Measurements from ENCODE around the gene EPSTI1.
A peak's percentile ranks its signal among the peaks of the same experiment; 100 is the strongest.

The EPSTI1 gene

DNA sequence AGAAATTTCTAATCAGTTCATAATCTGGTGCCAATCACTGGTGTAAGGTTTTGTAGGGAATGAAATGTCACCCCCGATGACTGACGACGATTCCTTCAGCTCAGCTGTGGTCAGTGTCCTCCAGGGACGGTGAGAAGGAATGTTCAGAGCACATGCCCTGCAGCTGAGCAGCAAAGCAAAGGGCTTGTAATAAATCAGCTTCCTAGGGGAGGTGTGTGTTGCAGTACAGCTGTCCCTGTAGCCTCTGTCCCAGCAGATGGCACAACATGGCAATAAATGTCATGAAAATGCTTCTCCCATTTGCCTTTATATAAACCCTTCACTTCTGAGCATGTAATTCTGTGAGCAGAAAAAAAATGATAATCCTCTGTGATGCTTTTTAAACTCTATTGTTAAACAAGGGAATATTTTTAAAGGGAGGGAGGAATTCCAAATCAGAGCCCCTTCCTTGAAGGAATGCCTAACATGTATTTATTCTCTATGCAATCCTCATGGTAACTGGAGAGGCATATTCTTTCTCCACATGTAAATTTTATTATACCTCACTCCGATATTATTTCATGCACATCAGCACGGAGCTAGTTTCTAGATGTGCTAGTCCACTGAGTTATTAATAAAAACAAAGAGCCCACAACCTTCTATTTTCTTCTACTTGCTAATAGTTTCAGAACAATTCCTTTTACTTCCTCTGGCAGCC lies 108.1 kb downstream of the EPSTI1 start:
- H3K27ac ChIP-seq (ENCODE audit: low read depth, low read length, poor library complexity, severe bottlenecking) = no peak overlapping the region
- TF ChIP-seq, protein P1, sequence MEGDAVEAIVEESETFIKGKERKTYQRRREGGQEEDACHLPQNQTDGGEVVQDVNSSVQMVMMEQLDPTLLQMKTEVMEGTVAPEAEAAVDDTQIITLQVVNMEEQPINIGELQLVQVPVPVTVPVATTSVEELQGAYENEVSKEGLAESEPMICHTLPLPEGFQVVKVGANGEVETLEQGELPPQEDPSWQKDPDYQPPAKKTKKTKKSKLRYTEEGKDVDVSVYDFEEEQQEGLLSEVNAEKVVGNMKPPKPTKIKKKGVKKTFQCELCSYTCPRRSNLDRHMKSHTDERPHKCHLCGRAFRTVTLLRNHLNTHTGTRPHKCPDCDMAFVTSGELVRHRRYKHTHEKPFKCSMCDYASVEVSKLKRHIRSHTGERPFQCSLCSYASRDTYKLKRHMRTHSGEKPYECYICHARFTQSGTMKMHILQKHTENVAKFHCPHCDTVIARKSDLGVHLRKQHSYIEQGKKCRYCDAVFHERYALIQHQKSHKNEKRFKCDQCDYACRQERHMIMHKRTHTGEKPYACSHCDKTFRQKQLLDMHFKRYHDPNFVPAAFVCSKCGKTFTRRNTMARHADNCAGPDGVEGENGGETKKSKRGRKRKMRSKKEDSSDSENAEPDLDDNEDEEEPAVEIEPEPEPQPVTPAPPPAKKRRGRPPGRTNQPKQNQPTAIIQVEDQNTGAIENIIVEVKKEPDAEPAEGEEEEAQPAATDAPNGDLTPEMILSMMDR (IDR thresholded peaks at IDR 0.05; ENCODE audit: low read length) = 0 out of 2 replicates have a peak, but pooled peaks have one; percentile 8
- no peak for TF ChIP-seq EZH2 (IDR thresholded peaks at IDR 0.05; ENCODE audit: borderline replicate concordance, low read length)

DNA sequence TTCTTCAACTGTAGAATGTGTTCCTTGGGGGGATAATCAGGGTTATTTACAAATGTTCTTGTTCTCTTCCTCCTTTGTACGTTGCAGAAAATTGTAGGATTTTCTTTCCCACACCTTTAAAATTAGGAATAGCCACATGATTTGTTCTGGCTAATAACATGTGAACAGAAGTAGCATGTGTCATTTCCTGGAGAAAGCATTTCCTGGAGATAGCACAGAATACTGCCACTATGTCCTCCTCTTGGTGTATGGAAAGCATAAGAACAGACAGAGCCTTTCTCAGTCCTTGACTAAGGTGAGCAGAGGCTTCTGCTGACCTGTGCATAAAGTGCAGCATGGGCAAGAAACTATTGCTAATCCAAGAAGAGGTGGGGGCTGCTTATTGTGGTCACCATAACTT lies 108.9 kb downstream of the EPSTI1 start:
- Histone ChIP-seq H3K27me3 (ENCODE audit: insufficient read depth, low read length) (no peaks in the 10 kb centered on the region), H2AFZ (ENCODE audit: low read length) (no peak overlapping the region), H3K4me3 (ENCODE audit: low read depth, low read length, poor library complexity, severe bottlenecking) (no peak overlapping the region), H3K36me3 (ENCODE audit: insufficient read depth, low read length) (no peaks in the 10 kb centered on the region), H3F3A (ENCODE audit: insufficient read depth, low read length) (no peaks in the 10 kb centered on the region), H3K79me2 (ENCODE audit: insufficient read depth, low read length) (no peaks in the 10 kb centered on the region), H3K27ac (ENCODE audit: low read depth, low read length, poor library complexity, severe bottlenecking) (no peak overlapping the region), H4K20me1 (ENCODE audit: insufficient read depth, low read length) (no peaks in the 10 kb centered on the region), H3K9me2 (ENCODE audit: low read depth, low read length) (no peaks in the 10 kb centered on the region), H3K4me1 (ENCODE audit: insufficient read depth, low read length, severe bottlenecking) (no peaks in the 10 kb centered on the region), H3K4me2 (ENCODE audit: low read length) (no peak overlapping the region), H3K9ac (ENCODE audit: low read length) (no peak overlapping the region), H3K9me3 (ENCODE audit: low read length) (no peaks in the 10 kb centered on the region)
- TF ChIP-seq EZH2 (IDR thresholded peaks at IDR 0.05; ENCODE audit: borderline replicate concordance, low read length) = no peak
- TF ChIP-seq, protein P1 (IDR thresholded peaks at IDR 0.05; ENCODE audit: low read length) = no peak

More for the DNA sequence above, 108.1 kb downstream of the EPSTI1 start:
- Histone ChIP-seq H3F3A (ENCODE audit: insufficient read depth, low read length) (no peaks in the 10 kb centered on the region), H3K79me2 (ENCODE audit: insufficient read depth, low read length) (no peaks in the 10 kb centered on the region), H3K9me3 (ENCODE audit: low read length) (no peaks in the 10 kb centered on the region), H3K9me2 (ENCODE audit: low read depth, low read length) (no peaks in the 10 kb centered on the region), H2AFZ (ENCODE audit: low read length) (no peak overlapping the region), H3K4me2 (ENCODE audit: low read length) (no peak overlapping the region), H3K36me3 (ENCODE audit: insufficient read depth, low read length) (no peaks in the 10 kb centered on the region), H3K9ac (ENCODE audit: low read length) (no peak overlapping the region), H3K4me1 (ENCODE audit: insufficient read depth, low read length, severe bottlenecking) (no peaks in the 10 kb centered on the region), H3K27me3 (ENCODE audit: insufficient read depth, low read length) (no peaks in the 10 kb centered on the region), H4K20me1 (ENCODE audit: insufficient read depth, low read length) (no peaks in the 10 kb centered on the region), H3K4me3 (ENCODE audit: low read depth, low read length, poor library complexity, severe bottlenecking) (no peak overlapping the region)

DNA sequence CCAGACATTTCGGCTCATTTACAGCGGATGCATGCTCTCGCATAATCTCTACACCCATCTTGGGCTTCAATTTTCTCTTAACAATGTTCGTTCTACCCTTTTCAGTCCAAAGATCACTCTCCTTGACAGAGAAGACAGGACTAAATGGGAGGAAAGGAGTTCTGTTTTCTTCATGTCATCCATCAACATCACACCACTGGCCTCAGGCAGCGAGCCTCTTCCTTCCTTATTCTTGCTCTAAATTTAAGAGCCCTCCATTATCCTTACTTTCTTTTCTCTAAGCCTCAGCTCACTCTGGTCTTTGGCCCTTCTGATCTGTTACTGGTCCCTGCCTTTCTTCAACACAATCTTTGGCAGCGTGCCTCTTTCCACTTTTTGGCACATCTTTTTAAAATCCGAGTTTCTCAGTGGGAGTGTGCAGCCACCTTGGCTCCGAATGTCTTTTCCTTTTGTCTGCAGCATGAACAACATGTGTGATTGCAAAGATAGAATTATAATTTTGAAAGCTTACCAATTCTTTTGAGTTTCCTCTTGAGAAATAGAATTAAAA lies 111.9 kb downstream of the EPSTI1 start:
- Histone ChIP-seq H2AFZ (ENCODE audit: low read length) (no peak overlapping the region), H4K20me1 (ENCODE audit: insufficient read depth, low read length) (no peaks in the 10 kb centered on the region), H3K79me2 (ENCODE audit: insufficient read depth, low read length) (no peaks in the 10 kb centered on the region), H3K27me3 (ENCODE audit: insufficient read depth, low read length) (no peaks in the 10 kb centered on the region), H3K9me3 (ENCODE audit: low read length) (no peaks in the 10 kb centered on the region), H3K36me3 (ENCODE audit: insufficient read depth, low read length) (no peaks in the 10 kb centered on the region), H3K4me3 (ENCODE audit: low read depth, low read length, poor library complexity, severe bottlenecking) (no peak overlapping the region), H3K27ac (ENCODE audit: low read depth, low read length, poor library complexity, severe bottlenecking) (no peak overlapping the region), H3K9ac (ENCODE audit: low read length) (no peak overlapping the region), H3K9me2 (ENCODE audit: low read depth, low read length) (no peaks in the 10 kb centered on the region), H3F3A (ENCODE audit: insufficient read depth, low read length) (no peaks in the 10 kb centered on the region), H3K4me2 (ENCODE audit: low read length) (no peak overlapping the region), H3K4me1 (ENCODE audit: insufficient read depth, low read length, severe bottlenecking) (no peaks in the 10 kb centered on the region)
- TF ChIP-seq, protein P1 (IDR thresholded peaks at IDR 0.05; ENCODE audit: low read length) = no peak
- TF ChIP-seq EZH2 (IDR thresholded peaks at IDR 0.05; ENCODE audit: borderline replicate concordance, low read length) = no peak
